HG02588 (cell line): Measurements from ENCODE around the gene PRKCG.
"Not testable (repeated sequence)": the region's sequence is repeated elsewhere in the genome, so short reads cannot be mapped to it uniquely, and the experiment has no call there.

Source experiments
- ATAC-seq: cut with Tn5 transposase; IDR thresholded peaks from one replicate; pipeline ENCODE4 v1.9.1; 2021; ENCODE audit warnings: mild to moderate bottlenecking, moderate library complexity; ENCODE audit not compliant: unreplicated experiment

Gene PRKCG

GRCh38 chr19:53942001-53942786, 60.2 kb downstream of the PRKCG start:
- ATAC-seq: no peak

GRCh38 chr19:53944416-53944815, 62.4 kb downstream of the PRKCG start:
- no peak for ATAC-seq

- ATAC-seq: no peak
Measured at GRCh38 chr19:53944933-53945332, 62.9 kb downstream of the PRKCG start.

- ATAC-seq: no peak
Measured at GRCh38 chr19:53945441-53945840, 63.4 kb downstream of the PRKCG start.

GRCh38 chr19:53945998-53946397, 64.0 kb downstream of the PRKCG start:
- no peak for ATAC-seq

- no peak for ATAC-seq
Measured at GRCh38 chr19:53947624-53948023, 65.6 kb downstream of the PRKCG start.

- not testable (repeated sequence) for ATAC-seq
Measured at GRCh38 chr19:53948611-53949010, 66.6 kb downstream of the PRKCG start.

- no peak for ATAC-seq
Measured at GRCh38 chr19:53951436-53951835, 69.4 kb downstream of the PRKCG start.

- no peak for ATAC-seq
Measured at GRCh38 chr19:53951947-53952346, 70.0 kb downstream of the PRKCG start.

- no peak for ATAC-seq
Measured at GRCh38 chr19:53953383-53953782, 71.4 kb downstream of the PRKCG start.
